Gastrocnemius medialis (tissue), 4 donors: ENCODE results near the gene CCDC106. TPM values are rescaled to one million over a fixed set of nuclear protein-coding genes. Genes with fewer than 3 reads are reported as not detected.

Experiments used
- ATAC-seq, 2 donors: fragments of 150-250 bp; one replicate each; pipeline ENCODE4 v1.9.1; 2016
- DNase-seq, 2 donors: peaks; one replicate each; pipeline ENCODE4 v3.0.0-alpha.2; 2019
- H3K27ac ChIP-seq, 4 donors: fragments of 200-600 bp; sonication (generic); 1 replicate in 1 of 4; 2 replicates in 3 of 4; pipeline ENCODE4 v1.5.1; 2016 to 2018; ENCODE audit warnings: mild to moderate bottlenecking in 2 of 4, moderate library complexity in 1 of 4
- H3K27me3 ChIP-seq, 3 donors: fragments of 200-600 bp; sonication (generic) in 2 of 3; 1 replicate in 1 of 3; 2 replicates in 2 of 3; pipeline versions ENCODE4 v1.5.1 to v1.6.0; 2016 to 2019; ENCODE audit warnings: mild to moderate bottlenecking in 1 of 3, moderate library complexity in 1 of 3
- H3K36me3 ChIP-seq, 2 donors: fragments of 200-600 bp; sonication (generic) in 1 of 2; one replicate each; pipeline ENCODE4 v1.5.1; 2017 to 2018
- H3K4me1 ChIP-seq, 2 donors: fragments of 200-600 bp; sonication (generic) in 1 of 2; one replicate each; pipeline ENCODE4 v1.5.1; 2016 to 2017; ENCODE audit warnings: mild to moderate bottlenecking in 2 of 2
- H3K4me3 ChIP-seq, 4 donors: fragments of 200-600 bp; sonication (generic) in 3 of 4; 1 replicate in 1 of 4; 2 replicates in 3 of 4; pipeline ENCODE4 v1.5.1; 2016 to 2019; ENCODE audit warnings: mild to moderate bottlenecking in 2 of 4
- H3K9me3 ChIP-seq, 3 donors: fragments of 200-600 bp; sonication (generic) in 2 of 3; 1 replicate in 1 of 3; 2 replicates in 2 of 3; pipeline ENCODE4 v1.5.1; 2016 to 2019
- CTCF ChIP-seq, 5 experiments: fragments of 450-650 bp in 3 of 5; fragments of 200-600 bp in 2 of 5; sonication (generic) in 2 of 5; IDR thresholded peaks in 4 of 5; conservative IDR thresholded peaks in 1 of 5; 1 replicate in 4 of 5; 2 replicates in 1 of 5; pipeline ENCODE4 v1.5.1; 2016 to 2019; ENCODE audit warnings: antibody characterized with exemption in 5 of 5, mild to moderate bottlenecking in 3 of 5, moderate library complexity in 3 of 5
- POLR2A ChIP-seq, 2 donors: fragments of 450-650 bp; IDR thresholded peaks; one replicate each; pipeline ENCODE4 v1.6.1; 2017; ENCODE audit warnings: antibody characterized with exemption in 2 of 2, mild to moderate bottlenecking in 2 of 2, moderate library complexity in 2 of 2
- in situ Hi-C, 4 donors: fragments of 200-750 bp; cut with MboI; loops; one replicate each; pipeline versions ENCODE4 v1.15.0 to v1.8.0; 2017; ENCODE audit warnings: low sequenced_read_pairs in 4 of 4
- intact Hi-C: fragments of 100-400 bp; cut with DNase I; formaldehyde crosslinking; loops from one replicate; pipeline ENCODE4 v1.15.1; 2023; ENCODE audit warnings: low total_unique reads
- total RNA-seq, 4 donors: library from RNA; depleted of rRNA; stranded (reverse); fragments of >200 nt; gene quantifications; one replicate each; pipeline versions ENCODE4 v1.1.0 to v1.2.3, GENCODE V29; 2016

The CCDC106 gene
- total RNA-seq, 4 donors from 2014 or later: 6.3 to 21.2 (median 12.6) TPM

DNA sequence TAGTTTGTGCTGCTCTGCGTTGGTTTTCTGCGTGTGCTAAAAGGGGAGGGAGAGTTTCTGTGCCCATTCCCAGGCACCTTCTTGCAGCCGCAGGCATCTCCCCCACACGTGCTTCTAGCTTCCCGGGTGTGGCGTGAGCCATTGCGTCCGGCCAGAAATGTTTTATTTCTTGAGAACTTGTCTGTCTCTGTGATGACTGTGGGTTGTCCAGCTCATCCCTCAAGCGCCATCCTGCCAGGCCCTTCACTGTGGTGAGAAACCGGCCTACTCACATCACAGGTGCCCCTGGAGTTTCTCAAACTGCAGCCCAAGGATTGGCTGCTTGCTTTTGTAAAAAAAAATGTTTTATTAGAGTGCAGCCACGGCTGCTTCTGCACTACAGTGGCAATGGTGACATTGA, 51.2 kb downstream of the CCDC106 start:
- Histone ChIP-seq H3K27me3 (no peaks in the 10 kb centered on the region), H3K4me1 (no peaks in the 10 kb centered on the region), H3K9me3 (no peaks in the 10 kb centered on the region), H3K36me3 (peaks cover 0 to 35% of the 10 kb centered on the region in 2 donors), H3K27ac (no peak overlapping the region), H3K4me3 (no peak overlapping the region)
- ATAC-seq (no peak), DNase-seq (no peak)
- TF ChIP-seq CTCF (IDR thresholded peaks at IDR 0.05 in 4 of 5, conservative IDR thresholded peaks at IDR 0.05 in 1 of 5) (no peak), POLR2A (IDR thresholded peaks at IDR 0.05) (no peak)
- in situ Hi-C loops (no loop called here), intact Hi-C loops (no loop called here)

- Histone ChIP-seq H3K9me3 (no peaks in the 10 kb centered on the region), H3K27ac (no peak overlapping the region), H3K4me1 (no peaks in the 10 kb centered on the region), H3K36me3 (peaks cover 0 to 19% of the 10 kb centered on the region in 2 donors), H3K4me3 (no peak overlapping the region), H3K27me3 (no peaks in the 10 kb centered on the region)
- no peak for DNase-seq
- in situ Hi-C loops (no loop called here), intact Hi-C loops (no loop called here)
- ATAC-seq: no peak
- no peak for TF ChIP-seq CTCF (IDR thresholded peaks at IDR 0.05 in 4 of 5, conservative IDR thresholded peaks at IDR 0.05 in 1 of 5)
- TF ChIP-seq POLR2A (IDR thresholded peaks at IDR 0.05): no peak
Measured at GRCh38 chr19:55700813-55701212, 52.8 kb downstream of the CCDC106 start.

DNA sequence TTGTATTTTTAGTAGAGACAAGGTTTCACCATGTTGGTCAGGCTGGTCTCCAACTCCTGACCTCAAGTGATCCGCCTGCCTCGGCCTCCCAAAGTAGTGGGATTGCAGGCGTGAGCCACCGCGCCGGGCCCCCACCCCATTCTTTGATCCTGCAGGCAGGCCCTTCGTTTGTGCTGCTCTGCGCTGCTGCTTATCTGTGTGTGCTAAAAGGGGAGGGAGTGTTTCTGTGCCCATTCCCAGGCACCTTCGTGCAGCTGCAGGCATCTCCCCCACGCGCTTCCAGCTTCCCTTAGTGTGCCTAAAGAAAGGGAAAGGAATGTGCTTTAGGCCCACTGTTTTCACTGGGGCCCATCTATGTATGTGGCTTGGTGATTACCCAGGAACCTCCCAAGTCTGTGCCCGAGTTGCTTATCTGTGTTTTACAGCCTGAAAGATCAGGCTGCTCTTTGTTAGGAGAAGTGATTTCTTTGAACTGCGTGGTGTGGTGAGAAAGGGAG, 54.2 kb downstream of the CCDC106 start:
- Histone ChIP-seq H3K27me3 (no peaks in the 10 kb centered on the region), H3K4me3 (no peak overlapping the region), H3K9me3 (no peaks in the 10 kb centered on the region), H3K36me3 (peaks cover 0 to 8% of the 10 kb centered on the region in 2 donors), H3K4me1 (no peaks in the 10 kb centered on the region), H3K27ac (no peak overlapping the region)
- no peak for ATAC-seq
- no peak for DNase-seq
- in situ Hi-C loops: no loop called here
- intact Hi-C loops: no loop called here
- TF ChIP-seq POLR2A (IDR thresholded peaks at IDR 0.05) (no peak), CTCF (IDR thresholded peaks at IDR 0.05 in 4 of 5, conservative IDR thresholded peaks at IDR 0.05 in 1 of 5) (no peak)

Other genes with a start within 250 kb of the CCDC106 start
- 10 to 100 TPM in 3 of 4 donors, 1 to 10 TPM in 1; 7.7 to 14.6 (median 13.4) TPM for gene UBE2S, start 240.4 kb upstream of the CCDC106 start, total RNA-seq
- gene SHISA7, start 204.9 kb upstream of the CCDC106 start, total RNA-seq: not detected
- 100 to 1,000 TPM in 1 of 4 donors, 10 to 100 TPM in 3; 59.7 to 101 (median 88.7) TPM for gene ISOC2, start 186.6 kb upstream of the CCDC106 start, total RNA-seq
- not detected for gene C19orf85, start 183.5 kb upstream of the CCDC106 start, total RNA-seq
- 10 to 100 TPM in 3 of 4 donors, 1 to 10 TPM in 1; 7.4 to 22.3 (median 14.1) TPM for gene ZNF628, start 171.6 kb upstream of the CCDC106 start, total RNA-seq
- 1 to 10 TPM in 2 of 4 donors, under 1 TPM in 2; 0.40 to 2.5 (median 1.1) TPM for gene NAT14, start 163.0 kb upstream of the CCDC106 start, total RNA-seq
- gene SSC5D, start 159.8 kb upstream of the CCDC106 start, total RNA-seq: 1 to 10 TPM in 2 of 4 donors, under 1 TPM in 2; 0.53 to 2.2 (median 1.1) TPM
- 1 to 10 TPM in 3 of 4 donors, not detected in 1; 1.5 to 3.0 (median 1.6) TPM for gene SBK2, start 111.1 kb upstream of the CCDC106 start, total RNA-seq
- gene SBK3, start 102.7 kb upstream of the CCDC106 start, total RNA-seq: 10 to 100 TPM in 1 of 4 donors, 1 to 10 TPM in 3; 3.1 to 24.1 (median 6.8) TPM
- 10 to 100 TPM; 15.0 to 19.3 (median 16.8) TPM for gene ZNF579, start 67.4 kb upstream of the CCDC106 start, total RNA-seq
- gene FIZ1, start 48.7 kb upstream of the CCDC106 start, total RNA-seq: 10 to 100 TPM in 1 of 4 donors, 1 to 10 TPM in 3; 6.8 to 11.2 (median 7.4) TPM
- gene ZNF524, start 47.9 kb upstream of the CCDC106 start, total RNA-seq: 10 to 100 TPM; 35.6 to 61.7 (median 47.0) TPM
- 10 to 100 TPM; 10.3 to 23.4 (median 15.2) TPM for gene ZNF865, start 42.6 kb upstream of the CCDC106 start, total RNA-seq
- gene ZNF784, start 23.6 kb upstream of the CCDC106 start, total RNA-seq: 1 to 10 TPM; 6.0 to 10.0 (median 8.2) TPM
- 10 to 100 TPM in 1 of 4 donors, 1 to 10 TPM in 3; 1.5 to 12.3 (median 7.2) TPM for gene ZNF580, start 7.2 kb upstream of the CCDC106 start, total RNA-seq
- 10 to 100 TPM in 3 of 4 donors, 1 to 10 TPM in 1; 9.9 to 17.3 (median 13.7) TPM for gene ZNF581, start 4.6 kb upstream of the CCDC106 start, total RNA-seq
- gene U2AF2, start 6.8 kb downstream of the CCDC106 start, total RNA-seq: 10 to 100 TPM; 38.1 to 60.2 (median 50.1) TPM
- gene EPN1, start 27.0 kb downstream of the CCDC106 start, total RNA-seq: 100 to 1,000 TPM in 3 of 4 donors, 10 to 100 TPM in 1; 58.7 to 214 (median 190) TPM
- gene NLRP9, start 90.2 kb downstream of the CCDC106 start, total RNA-seq: not detected
- not detected for gene RFPL4A, start 110.9 kb downstream of the CCDC106 start, total RNA-seq
- gene RFPL4AL1, start 120.9 kb downstream of the CCDC106 start, total RNA-seq: not detected
- not detected for gene NLRP11, start 183.8 kb downstream of the CCDC106 start, total RNA-seq
- gene NLRP4, start 188.3 kb downstream of the CCDC106 start, total RNA-seq: not detected